SK-N-SH (cell line): ENCODE measurements around the gene DNAH1.

Experiments
- CTCF ChIP-seq: fragments of 200-600 bp; sonication (generic); IDR thresholded peaks from 2 replicates; pipeline ENCODE4 v1.6.1; 2017; ENCODE audit warnings: antibody characterized with exemption, mild to moderate bottlenecking, moderate library complexity
- EZH2phosphoT487 ChIP-seq: fragments of 200-600 bp; sonication (generic); IDR thresholded peaks from 2 replicates; pipeline ENCODE4 v1.6.1; 2017; ENCODE audit warnings: low read depth, mixed run types, mild to moderate bottlenecking, antibody characterized with exemption, moderate library complexity, borderline replicate concordance
- POLR2AphosphoS5 ChIP-seq: IDR thresholded peaks from 2 replicates; pipeline ENCODE4 v1.6.1; 2012; ENCODE audit warnings: low read depth, low read length
- RAD21 ChIP-seq: IDR thresholded peaks from 2 replicates; pipeline ENCODE4 v1.6.1; 2012; ENCODE audit warnings: mild to moderate bottlenecking, low read length
- RFX5 ChIP-seq: IDR thresholded peaks from 2 replicates; pipeline ENCODE4 v1.6.1; 2012; ENCODE audit warnings: mild to moderate bottlenecking, improper control_type of control experiment, low read length

- TF ChIP-seq POLR2AphosphoS5 (no peak), CTCF (no peak), EZH2phosphoT487 (no peak), RFX5 (no peak), RAD21 (no peak)
These were observed 33.9 kb upstream of the DNAH1 start for GRCh38 chr3:52281981-52282801.
